Activated T-cell treated with anti-CD3 and anti-CD28 coated beads, Interleukin-2, amount 50 U/mL, for 24 hours (primary cell): Measurements from ENCODE around the gene STEAP4.

Source experiments
- DNase-seq: peaks from one replicate; pipeline ENCODE4 v3.0.0-alpha.2; 2020
- H3K27ac Mint-ChIP-seq: 2 replicates; pipeline ENCODE4 v1.8.0; 2020; ENCODE audit warnings: mild to moderate bottlenecking, mixed read lengths
- H3K27me3 Mint-ChIP-seq: 2 replicates; pipeline ENCODE4 v1.8.0; 2020; ENCODE audit warnings: mixed read lengths
- H3K36me3 Mint-ChIP-seq: 2 replicates; pipeline ENCODE4 v1.8.0; 2020; ENCODE audit warnings: low read depth, mixed read lengths
- H3K4me1 Mint-ChIP-seq: 2 replicates; pipeline ENCODE4 v1.8.0; 2020; ENCODE audit warnings: low read depth, mixed read lengths
- H3K4me3 Mint-ChIP-seq: 2 replicates; pipeline ENCODE4 v1.8.0; 2020; ENCODE audit warnings: mild to moderate bottlenecking, moderate library complexity, mixed read lengths
- H3K9me3 Mint-ChIP-seq: 2 replicates; pipeline ENCODE4 v1.8.0; 2020; ENCODE audit warnings: mixed read lengths

STEAP4 gene

GRCh38 chr7:88230646-88231045 is 76.0 kb downstream of the STEAP4 start:
- DNase-seq: no peak
- no peak overlapping the region for H3K27ac Mint-ChIP-seq
- H3K9me3 Mint-ChIP-seq: peaks cover 5% of the 10 kb centered on the region

GRCh38 chr7:88229302-88229995 is 77.2 kb downstream of the STEAP4 start:
- no peak for DNase-seq
- Mint-ChIP-seq H3K27ac (no peak overlapping the region), H3K4me1 (no peaks in the 10 kb centered on the region), H3K36me3 (peaks cover 1% of the 10 kb centered on the region), H3K27me3 (peaks cover 30% of the 10 kb centered on the region), H3K4me3 (no peak overlapping the region), H3K9me3 (peaks cover 5% of the 10 kb centered on the region)

More at GRCh38 chr7:88230646-88231045, 76.0 kb downstream of the STEAP4 start:
- Mint-ChIP-seq H3K27me3 (peaks cover 30% of the 10 kb centered on the region), H3K36me3 (peaks cover 1% of the 10 kb centered on the region), H3K4me1 (no peaks in the 10 kb centered on the region), H3K4me3 (no peak overlapping the region)

- Mint-ChIP-seq H3K27ac (no peak overlapping the region), H3K27me3 (peaks cover 24% of the 10 kb centered on the region), H3K9me3 (peaks cover 5% of the 10 kb centered on the region), H3K4me1 (no peaks in the 10 kb centered on the region), H3K36me3 (peaks cover 1% of the 10 kb centered on the region), H3K4me3 (no peak overlapping the region)
- no peak for DNase-seq
Observed at GRCh38 chr7:88226886-88227516, 79.7 kb downstream of the STEAP4 start.

- H3K27ac Mint-ChIP-seq: no peak overlapping the region
- peaks cover under 1% of the 10 kb centered on the region for H3K4me1 Mint-ChIP-seq
- H3K27me3 Mint-ChIP-seq: peaks cover 20% of the 10 kb centered on the region
- no peak overlapping the region for H3K4me3 Mint-ChIP-seq
- peaks cover 1% of the 10 kb centered on the region for H3K36me3 Mint-ChIP-seq
- no peak for DNase-seq
- peaks cover 5% of the 10 kb centered on the region for H3K9me3 Mint-ChIP-seq
Observed at GRCh38 chr7:88226201-88226600, 80.5 kb downstream of the STEAP4 start.

- Mint-ChIP-seq H3K9me3 (peaks cover 5% of the 10 kb centered on the region), H3K27ac (no peak overlapping the region), H3K4me3 (no peak overlapping the region), H3K4me1 (peaks cover 12% of the 10 kb centered on the region), H3K36me3 (peaks cover 7% of the 10 kb centered on the region), H3K27me3 (peaks cover 13% of the 10 kb centered on the region)
- no peak for DNase-seq
Observed at GRCh38 chr7:88224601-88225275, 82.0 kb downstream of the STEAP4 start.

- DNase-seq: no peak
- Mint-ChIP-seq H3K4me3 (no peak overlapping the region), H3K27ac (no peak overlapping the region), H3K27me3 (peaks cover 5% of the 10 kb centered on the region), H3K4me1 (peaks cover 15% of the 10 kb centered on the region), H3K36me3 (peaks cover 17% of the 10 kb centered on the region), H3K9me3 (no peaks in the 10 kb centered on the region)
Observed at GRCh38 chr7:88223265-88223664, 83.4 kb downstream of the STEAP4 start.
